ENCODE results near the gene HAUS7.
"Not testable (repeated sequence)": the region's sequence is repeated elsewhere in the genome, so short reads cannot be mapped to it uniquely, and the experiment has no call there.

Gene HAUS7

GRCh38 chrX:153407736-153408135 is 62.6 kb downstream of the HAUS7 start:
- no peak for DNase-seq

GRCh38 chrX:153406903-153407302 is 63.5 kb downstream of the HAUS7 start:
- DNase-seq = no peak

GRCh38 chrX:153406011-153406410 is 64.4 kb downstream of the HAUS7 start:
- DNase-seq = no peak

GRCh38 chrX:153405426-153405825 is 65.0 kb downstream of the HAUS7 start:
- DNase-seq = no peak

- not testable (repeated sequence) for DNase-seq
Observed at GRCh38 chrX:153404333-153404732, 66.0 kb downstream of the HAUS7 start.

- DNase-seq = no peak
Observed at GRCh38 chrX:153401133-153401764, 69.1 kb downstream of the HAUS7 start, which contains the start of gene PNMA6E. TSS of gene PNMA6E (minus strand) at chrX:153401350. CDS start at chrX:153398849, 2,501 bp downstream.

- DNase-seq = no peak
Observed at GRCh38 chrX:153400146-153401132, 69.9 kb downstream of the HAUS7 start.

GRCh38 chrX:153398275-153398960 is 72.0 kb downstream of the HAUS7 start:
- DNase-seq = no peak

Data from NCI-H1417 (cell line).